ENCODE measurements around the gene ANKRD9. TPM values are rescaled to one million over a fixed set of nuclear protein-coding genes. Genes with fewer than 3 reads are reported as not detected.

The ANKRD9 gene
- total and polyA plus RNA-seq, 9 of the 15 experiments (the other 6 are each of a cell fraction or from before 2014, with no cell fraction given), result 0.04 to 32.9 (median 5.3) TPM

- TF ChIP-seq ZNF354B (CRISPR knock-in tag; IDR thresholded peaks at IDR 0.05) (no peak), KDM2B (CRISPR knock-in tag; IDR thresholded peaks at IDR 0.05) (0 out of 2 replicates have a peak, but pooled peaks have one; percentile 34), NEUROD1 (IDR thresholded peaks at IDR 0.05; ENCODE audit: borderline replicate concordance, low read depth, low read length, partially characterized antibody) (no peak), GTF2F1 (IDR thresholded peaks at IDR 0.05; ENCODE audit: low read depth, low read length) (no peak), FOXP1 (CRISPR knock-in tag; IDR thresholded peaks at IDR 0.05) (no peak), ZNF24 (IDR thresholded peaks at IDR 0.05) (no peak), ZFP91 (CRISPR knock-in tag; IDR thresholded peaks at IDR 0.05) (no peak), NFATC3 (IDR thresholded peaks at IDR 0.05) (no peak), ZNF766 (CRISPR knock-in tag; conservative IDR thresholded peaks at IDR 0.05) (no peak), CBFA2T3 (IDR thresholded peaks at IDR 0.05) (no peak), CREM (IDR thresholded peaks at IDR 0.05; ENCODE audit: low read depth) (peak; percentile 47; the same call in 1 of the 2 replicates), ELF4 (CRISPR knock-in tag; IDR thresholded peaks at IDR 0.05) (no peak), CBX3 (IDR thresholded peaks at IDR 0.05; ENCODE audit: borderline replicate concordance in 1 of 2, low read length in 2 of 2) (no peak), BDP1 (IDR thresholded peaks at IDR 0.05; ENCODE audit: insufficient read depth, insufficient read length) (no peak), FOXK1 (CRISPR knock-in tag; IDR thresholded peaks at IDR 0.05; ENCODE audit: borderline replicate concordance) (no peak), GABPB1 (CRISPR knock-in tag; IDR thresholded peaks at IDR 0.05) (no peak), CHD1 (IDR thresholded peaks at IDR 0.05; ENCODE audit: low read length) (no peak), ZBTB1 (CRISPR knock-in tag; IDR thresholded peaks at IDR 0.05; ENCODE audit: borderline replicate concordance, low read depth) (no peak), NCOA2 (IDR thresholded peaks at IDR 0.05; ENCODE audit: partially characterized antibody in 2 of 2) (no peak), ZZZ3 (IDR thresholded peaks at IDR 0.05) (no peak), FOXJ2 (tag; IDR thresholded peaks at IDR 0.05) (no peak), ZNF239 (CRISPR knock-in tag; IDR thresholded peaks at IDR 0.05) (no peak), RCOR1 (IDR thresholded peaks at IDR 0.05; ENCODE audit: borderline replicate concordance in 1 of 2, low read depth in 2 of 2, low read length in 2 of 2) (no peak), KAT7 (CRISPR knock-in tag; IDR thresholded peaks at IDR 0.05; ENCODE audit: borderline replicate concordance) (no peak), ZNF253 (CRISPR knock-in tag; conservative IDR thresholded peaks at IDR 0.05) (no peak), MEIS2 (IDR thresholded peaks at IDR 0.05; ENCODE audit: partially characterized antibody) (no peak), MCM2 (IDR thresholded peaks at IDR 0.05; ENCODE audit: low read depth) (no peak), MAX (CRISPR knock-in tag; IDR thresholded peaks at IDR 0.05) (peak; percentile 38; the same call in 1 of the 2 replicates), CTBP1 (IDR thresholded peaks at IDR 0.05; ENCODE audit: borderline replicate concordance) (no peak)
Observed at GRCh38 chr14:102516531-102517391, 7.2 kb upstream of the ANKRD9 start (continued).
